Measurements from ENCODE around the gene RSPO4.

RSPO4 gene

GRCh38 chr20:916825-917224 is 85.3 kb downstream of the RSPO4 start:
- no peak overlapping the region for H3K4me3 ChIP-seq (ENCODE audit: low read depth, low read length)
- no peak for DNase-seq (ENCODE audit: low read depth)
- TF ChIP-seq CTCF (IDR thresholded peaks at IDR 0.05; ENCODE audit: control insufficient read depth, extremely low read depth, insufficient read depth): no peak

GRCh38 chr20:916125-916799 is 85.8 kb downstream of the RSPO4 start, which contains the start of gene ANGPT4:
TSS of gene ANGPT4 (minus strand) at chr20:916334. CDS start at chr20:916214, 120 bp downstream.
- no peak for DNase-seq (ENCODE audit: low read depth)
- TF ChIP-seq CTCF (IDR thresholded peaks at IDR 0.05; ENCODE audit: control insufficient read depth, extremely low read depth, insufficient read depth): no peak

GRCh38 chr20:914727-915498 is 87.2 kb downstream of the RSPO4 start:
- no peak for DNase-seq (ENCODE audit: low read depth)
- no peak for TF ChIP-seq CTCF (IDR thresholded peaks at IDR 0.05; ENCODE audit: control insufficient read depth, extremely low read depth, insufficient read depth)
- no peak overlapping the region for H3K4me3 ChIP-seq (ENCODE audit: low read depth, low read length)

More at GRCh38 chr20:916125-916799, 85.8 kb downstream of the RSPO4 start, which contains the start of gene ANGPT4:
- no peak within 1 kb of the TSS for H3K4me3 ChIP-seq (ENCODE audit: low read depth, low read length)

- no peak for DNase-seq (ENCODE audit: low read depth)
- no peak overlapping the region for H3K4me3 ChIP-seq (ENCODE audit: low read depth, low read length)
- no peak for TF ChIP-seq CTCF (IDR thresholded peaks at IDR 0.05; ENCODE audit: control insufficient read depth, extremely low read depth, insufficient read depth)
Observed at GRCh38 chr20:913306-913849, 88.7 kb downstream of the RSPO4 start.

- no peak for TF ChIP-seq CTCF (IDR thresholded peaks at IDR 0.05; ENCODE audit: control insufficient read depth, extremely low read depth, insufficient read depth)
- no peak overlapping the region for H3K4me3 ChIP-seq (ENCODE audit: low read depth, low read length)
- no peak for DNase-seq (ENCODE audit: low read depth)
Observed at GRCh38 chr20:911882-912600, 90.1 kb downstream of the RSPO4 start.

GRCh38 chr20:910870-911770 is 91.0 kb downstream of the RSPO4 start:
- TF ChIP-seq CTCF (IDR thresholded peaks at IDR 0.05; ENCODE audit: control insufficient read depth, extremely low read depth, insufficient read depth): no peak
- H3K4me3 ChIP-seq (ENCODE audit: low read depth, low read length): no peak overlapping the region
- no peak for DNase-seq (ENCODE audit: low read depth)
